COLO668 (cell line): ENCODE data around the gene LGR6.
"Not testable (repeated sequence)": the region's sequence is repeated elsewhere in the genome, so short reads cannot be mapped to it uniquely, and the experiment has no call there.

Experiments
- DNase-seq: peaks from one replicate; lab custom pipeline; 2025; ENCODE audit not compliant: unreplicated experiment; lab: John Stamatoyannopoulos, UW

Gene LGR6

GRCh38 chr1:202158810-202159533, 34.6 kb upstream of the LGR6 start:
- DNase-seq: no peak

GRCh38 chr1:202159534-202160371, 33.8 kb upstream of the LGR6 start:
- no peak for DNase-seq

GRCh38 chr1:202160377-202160940, 33.1 kb upstream of the LGR6 start, which contains the start of gene PTPN7:
Gene PTPN7 (minus strand): TSS chr1:202160602. CDS start chr1:202159402, 1,200 bp downstream.
- no peak for DNase-seq

GRCh38 chr1:202161151-202162046, 32.2 kb upstream of the LGR6 start:
- DNase-seq: no peak

GRCh38 chr1:202162047-202162417, 31.6 kb upstream of the LGR6 start:
- no peak for DNase-seq

GRCh38 chr1:202162418-202163280, 30.9 kb upstream of the LGR6 start:
- DNase-seq: no peak

- no peak for DNase-seq
These were observed 30.0 kb upstream of the LGR6 start for GRCh38 chr1:202163281-202164270.

- no peak for DNase-seq
These were observed 29.1 kb upstream of the LGR6 start for GRCh38 chr1:202164271-202165037.

- no peak for DNase-seq
These were observed 28.2 kb upstream of the LGR6 start for GRCh38 chr1:202165267-202165941.

GRCh38 chr1:202165942-202166843, 27.4 kb upstream of the LGR6 start:
- DNase-seq: no peak

GRCh38 chr1:202167054-202167453, 26.5 kb upstream of the LGR6 start:
- not testable (repeated sequence) for DNase-seq

GRCh38 chr1:202167708-202168415, 25.7 kb upstream of the LGR6 start:
- no peak for DNase-seq

GRCh38 chr1:202168861-202169260, 24.7 kb upstream of the LGR6 start:
- no peak for DNase-seq

- peak; percentile 50 for DNase-seq
These were observed 22.9 kb upstream of the LGR6 start for GRCh38 chr1:202170726-202171125.

- DNase-seq: no peak
These were observed 22.1 kb upstream of the LGR6 start for GRCh38 chr1:202171292-202172014.
